Adipocyte (in vitro differentiated cells): Measurements from ENCODE around the gene BIN1.
A peak's percentile ranks its signal among the peaks of the same experiment; 100 is the strongest.

Experiments used
- DNase-seq: peaks from one replicate; pipeline ENCODE4 v3.0.0-alpha.2; 2015; ENCODE audit warnings: low read depth
- H3K27me3 ChIP-seq: replicated peaks from 2 replicates; pipeline ENCODE4 v1.7.0; 2013; ENCODE audit warnings: mild to moderate bottlenecking, low read length, moderate library complexity; ENCODE audit not compliant: control insufficient read depth, insufficient read depth
- H3K36me3 ChIP-seq: 2 replicates; pipeline ENCODE4 v1.7.0; 2013; ENCODE audit warnings: low read length, mild to moderate bottlenecking, moderate library complexity; ENCODE audit not compliant: control insufficient read depth, insufficient read depth, severe bottlenecking
- H3K4me1 ChIP-seq: 2 replicates; pipeline ENCODE4 v1.7.0; 2013; ENCODE audit warnings: mild to moderate bottlenecking, low read length, moderate library complexity; ENCODE audit not compliant: control insufficient read depth, insufficient read depth
- H3K4me3 ChIP-seq: 2 replicates; pipeline ENCODE4 v1.7.0; 2013; ENCODE audit warnings: mild to moderate bottlenecking, low read length, moderate library complexity
- H3K9ac ChIP-seq: 2 replicates; pipeline ENCODE4 v1.7.0; 2013; ENCODE audit warnings: mild to moderate bottlenecking, low read length, moderate library complexity
- H3K9me3 ChIP-seq: 2 replicates; pipeline ENCODE4 v1.7.0; 2013; ENCODE audit warnings: mild to moderate bottlenecking, low read length, moderate library complexity; ENCODE audit not compliant: control insufficient read depth

The BIN1 gene

DNA sequence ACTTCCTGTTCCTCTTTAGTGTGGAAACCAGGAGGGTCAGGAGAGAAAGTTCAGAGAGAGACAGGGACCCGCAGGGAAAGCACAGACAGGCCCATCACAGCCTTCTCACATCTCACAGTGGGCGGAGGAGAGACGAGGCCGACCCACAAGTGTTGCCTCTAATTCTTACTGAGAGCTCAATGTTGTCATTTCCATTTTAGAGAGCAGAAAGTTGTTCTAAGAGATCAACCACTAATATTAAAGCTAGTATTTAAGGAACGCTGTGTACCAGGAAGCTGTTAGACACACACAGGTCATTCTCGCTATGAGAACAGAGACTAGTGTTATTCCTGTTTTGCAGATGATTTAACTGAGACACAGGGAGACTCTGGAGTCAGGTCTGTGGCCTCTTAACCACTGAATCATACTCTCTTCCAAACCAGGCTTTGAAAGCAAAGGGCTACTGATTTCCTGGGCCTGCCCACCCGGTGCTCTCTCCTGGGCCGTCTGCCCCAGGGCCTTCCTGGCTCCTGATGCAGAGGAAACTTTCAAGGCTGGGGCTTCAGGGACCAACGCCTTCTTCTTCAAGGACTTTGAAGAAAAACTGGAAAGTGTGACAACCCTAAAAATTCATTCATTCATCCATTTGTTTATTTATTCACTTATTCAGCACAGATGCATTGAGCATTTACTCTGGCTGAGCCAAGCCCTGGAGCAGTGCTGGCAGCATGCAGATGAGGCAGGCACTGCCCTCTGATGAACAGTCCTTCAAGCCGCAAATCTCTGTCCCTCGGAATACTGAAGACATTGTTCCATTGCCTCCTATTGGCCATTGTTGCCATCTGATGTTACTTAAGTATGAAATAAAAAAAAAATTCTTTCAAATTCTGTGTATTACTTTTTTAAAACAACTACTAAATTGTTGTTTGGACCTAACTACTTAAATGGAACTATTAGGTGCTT lies 37.2 kb upstream of the BIN1 start:
- Histone ChIP-seq H3K9ac (peak overlapping the region; percentile 24), H3K4me3 (no peak overlapping the region), H3K4me1 (peaks cover 24% of the 10 kb centered on the region), H3K9me3 (no peaks in the 10 kb centered on the region), H3K27me3 (no peaks in the 10 kb centered on the region), H3K36me3 (no peaks in the 10 kb centered on the region)
- peak; percentile 62 for DNase-seq

DNA sequence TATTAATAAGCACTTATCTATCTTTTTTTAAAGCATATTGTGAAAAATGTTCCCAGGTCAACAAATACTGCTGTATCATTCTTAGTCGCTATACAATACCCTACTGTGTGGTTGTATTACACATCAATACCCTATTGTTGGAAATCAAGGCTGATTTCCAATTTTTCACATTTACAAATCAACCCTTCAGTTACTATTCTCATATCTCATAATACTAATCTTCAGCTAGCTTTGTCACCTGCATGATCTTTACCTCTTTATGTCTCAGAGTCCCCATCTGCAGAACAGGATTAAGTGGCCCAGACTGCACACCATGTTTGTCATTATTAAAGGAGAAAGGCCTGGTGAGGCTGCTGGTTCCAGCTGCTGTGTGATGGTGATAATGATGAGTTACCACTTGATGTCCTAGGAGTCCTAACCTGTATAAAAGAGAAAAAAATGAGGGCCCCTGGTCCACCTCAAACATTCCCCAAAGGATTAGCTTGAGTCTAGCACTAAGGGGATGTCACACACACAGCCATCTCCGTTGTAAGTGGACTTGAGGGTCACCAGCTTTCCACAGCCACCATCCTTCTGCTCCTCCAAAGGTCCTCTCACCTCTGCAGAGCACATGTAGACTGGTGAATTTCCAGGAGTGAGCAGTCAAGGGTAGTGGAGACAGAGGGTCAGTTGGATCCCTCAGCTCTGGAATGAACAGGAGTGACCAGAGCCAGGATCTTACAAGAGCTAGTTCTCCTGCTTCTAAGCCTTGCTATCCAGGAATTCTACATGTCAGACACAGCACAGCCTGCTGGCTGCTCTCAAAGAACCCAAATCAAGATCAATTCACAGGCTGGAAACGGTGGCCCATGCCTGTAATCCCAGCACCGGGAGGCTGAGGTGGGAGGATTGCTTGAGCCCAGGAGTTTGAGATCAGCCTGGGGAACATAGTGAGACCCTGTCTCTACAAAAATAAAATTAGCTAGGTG lies 36.0 kb upstream of the BIN1 start:
- no peak for DNase-seq
- Histone ChIP-seq H3K4me3 (no peak overlapping the region), H3K9ac (no peak overlapping the region), H3K9me3 (no peaks in the 10 kb centered on the region), H3K27me3 (no peaks in the 10 kb centered on the region), H3K36me3 (no peaks in the 10 kb centered on the region), H3K4me1 (peaks cover 23% of the 10 kb centered on the region)

DNA sequence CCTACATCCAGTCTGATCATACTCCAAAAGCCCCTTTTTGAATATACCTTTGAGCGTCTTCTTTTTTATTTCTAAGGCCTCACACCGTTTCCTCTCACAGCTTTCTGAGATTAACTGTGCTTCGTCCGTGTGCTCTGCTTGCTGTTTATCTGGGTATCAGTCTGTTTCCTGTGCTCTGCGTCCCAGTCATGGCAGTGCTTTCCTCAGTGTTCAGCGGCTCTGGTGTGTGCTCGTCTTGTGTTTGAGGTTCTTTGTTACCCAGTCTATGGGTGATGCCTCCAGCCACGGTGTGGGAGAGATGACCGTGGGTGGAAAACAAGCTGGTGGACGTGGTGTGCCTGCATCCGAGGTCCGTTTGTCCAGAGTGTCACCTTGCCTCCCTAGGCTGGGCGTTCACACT lies 33.6 kb upstream of the BIN1 start:
- Histone ChIP-seq H3K27me3 (no peaks in the 10 kb centered on the region), H3K36me3 (no peaks in the 10 kb centered on the region), H3K4me1 (peaks cover 20% of the 10 kb centered on the region), H3K4me3 (no peak overlapping the region), H3K9ac (no peak overlapping the region), H3K9me3 (no peaks in the 10 kb centered on the region)
- no peak for DNase-seq

- H3K9ac ChIP-seq: no peak overlapping the region
- no peaks in the 10 kb centered on the region for H3K27me3 ChIP-seq
- H3K9me3 ChIP-seq: no peaks in the 10 kb centered on the region
- DNase-seq: no peak
- H3K4me1 ChIP-seq: peaks cover 13% of the 10 kb centered on the region
- H3K36me3 ChIP-seq: no peaks in the 10 kb centered on the region
- H3K4me3 ChIP-seq: no peak overlapping the region
Observed at GRCh38 chr2:127139766-127140165, 32.8 kb upstream of the BIN1 start.

DNA sequence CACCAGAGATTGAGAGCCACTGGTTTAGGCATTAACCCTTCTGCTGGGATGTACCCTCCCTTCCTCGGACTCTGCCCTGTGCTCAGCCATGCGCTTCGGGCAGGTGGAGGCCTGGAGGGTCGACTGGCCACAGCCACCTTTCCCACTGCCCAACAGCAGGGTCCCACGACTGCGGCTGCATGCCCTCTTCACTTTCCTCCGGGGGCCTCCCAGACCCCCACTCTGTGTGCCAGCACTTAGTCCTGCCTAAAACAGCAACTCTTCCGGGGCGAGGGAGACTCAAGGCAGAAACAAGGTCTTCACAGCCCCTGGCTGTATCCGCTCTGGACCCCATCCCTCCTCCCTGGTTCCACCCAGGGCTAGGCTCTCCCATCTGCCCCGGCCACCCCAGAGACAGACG lies 31.3 kb upstream of the BIN1 start:
- no peak overlapping the region for H3K9ac ChIP-seq
- H3K4me3 ChIP-seq: no peak overlapping the region
- H3K27me3 ChIP-seq: no peaks in the 10 kb centered on the region
- H3K4me1 ChIP-seq: no peaks in the 10 kb centered on the region
- peaks cover 2% of the 10 kb centered on the region for H3K9me3 ChIP-seq
- no peaks in the 10 kb centered on the region for H3K36me3 ChIP-seq
- no peak for DNase-seq

- H3K27me3 ChIP-seq: no peaks in the 10 kb centered on the region
- no peak overlapping the region for H3K9ac ChIP-seq
- no peaks in the 10 kb centered on the region for H3K4me1 ChIP-seq
- H3K4me3 ChIP-seq: no peak overlapping the region
- H3K36me3 ChIP-seq: no peaks in the 10 kb centered on the region
- DNase-seq: no peak
- peaks cover 2% of the 10 kb centered on the region for H3K9me3 ChIP-seq
Observed at GRCh38 chr2:127137741-127138140, 30.8 kb upstream of the BIN1 start.

- Histone ChIP-seq H3K27me3 (no peaks in the 10 kb centered on the region), H3K4me3 (no peak overlapping the region), H3K9me3 (peaks cover 2% of the 10 kb centered on the region), H3K4me1 (no peaks in the 10 kb centered on the region), H3K36me3 (no peaks in the 10 kb centered on the region), H3K9ac (no peak overlapping the region)
- DNase-seq: no peak
Observed at GRCh38 chr2:127137225-127137624, 30.3 kb upstream of the BIN1 start.

DNA sequence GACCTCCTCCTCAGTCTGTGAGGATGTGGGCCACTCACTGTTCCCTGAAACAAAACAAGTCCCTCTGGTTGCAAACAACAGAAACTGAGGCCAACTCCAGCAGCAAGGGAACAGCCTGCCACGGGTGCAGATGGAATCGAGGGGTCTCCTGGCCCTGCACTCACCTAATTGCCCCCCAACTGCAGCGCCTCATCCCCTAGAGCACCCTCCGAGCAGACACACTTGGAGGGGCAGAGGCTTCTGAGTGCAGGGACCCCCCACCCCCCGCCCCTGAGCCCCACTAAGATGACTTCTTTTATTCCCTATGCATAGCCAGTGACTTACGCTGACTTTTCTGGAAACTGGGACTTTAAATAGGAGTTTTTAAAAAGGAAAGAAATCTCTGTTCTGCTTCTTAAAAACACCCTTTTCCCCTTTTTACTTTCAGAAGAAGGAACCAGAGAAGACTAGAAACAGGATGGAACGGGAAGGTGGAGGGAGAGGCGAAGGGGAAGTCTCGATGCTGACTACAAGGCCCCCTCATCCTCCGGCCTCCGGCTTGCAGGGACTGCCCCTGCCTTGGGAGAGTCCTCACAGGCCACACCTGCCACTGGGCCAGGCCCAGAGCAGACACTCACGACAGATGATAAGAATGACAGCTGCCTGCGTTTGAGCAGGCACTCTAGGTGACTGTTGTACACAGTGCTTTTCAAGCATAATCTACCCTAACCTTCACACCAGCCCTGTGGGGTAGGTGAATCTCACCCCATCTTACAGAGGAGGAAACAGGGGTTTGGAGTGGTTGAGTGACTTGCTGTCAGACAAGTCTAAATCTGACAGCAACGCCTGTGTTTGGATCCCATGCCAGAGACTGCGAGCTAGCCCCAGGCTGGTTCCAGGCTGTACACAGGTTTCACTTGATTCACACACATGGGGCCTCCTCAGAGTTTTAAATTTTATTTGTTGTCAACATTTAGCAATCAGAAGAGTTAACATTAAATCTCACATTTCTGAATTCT lies 28.2 kb upstream of the BIN1 start:
- Histone ChIP-seq H3K9ac (no peak overlapping the region), H3K27me3 (no peaks in the 10 kb centered on the region), H3K4me1 (no peaks in the 10 kb centered on the region), H3K36me3 (no peaks in the 10 kb centered on the region), H3K9me3 (peaks cover 2% of the 10 kb centered on the region), H3K4me3 (no peak overlapping the region)
- DNase-seq: no peak

GRCh38 chr2:127134235-127134634 lies 27.3 kb upstream of the BIN1 start:
- no peak for DNase-seq
- Histone ChIP-seq H3K4me3 (no peak overlapping the region), H3K9me3 (peaks cover 2% of the 10 kb centered on the region), H3K27me3 (no peaks in the 10 kb centered on the region), H3K9ac (no peak overlapping the region), H3K36me3 (no peaks in the 10 kb centered on the region), H3K4me1 (no peaks in the 10 kb centered on the region)

- H3K4me1 ChIP-seq: no peaks in the 10 kb centered on the region
- H3K9me3 ChIP-seq: peaks cover 2% of the 10 kb centered on the region
- H3K27me3 ChIP-seq: no peaks in the 10 kb centered on the region
- H3K9ac ChIP-seq: no peak overlapping the region
- no peaks in the 10 kb centered on the region for H3K36me3 ChIP-seq
- no peak for DNase-seq
- no peak overlapping the region for H3K4me3 ChIP-seq
Observed at GRCh38 chr2:127133793-127134192, 26.8 kb upstream of the BIN1 start.
